Measurements from ENCODE around the gene SPATS2L. TPM values are rescaled to one million over a fixed set of nuclear protein-coding genes. Genes with fewer than 3 reads are reported as not detected.

The SPATS2L gene
- total and polyA plus RNA-seq, 8 donors = 36.8 to 245 (median 80.7) TPM

GRCh38 chr2:200360364-200360763 is 53.9 kb downstream of the SPATS2L start:
- Histone ChIP-seq H3K27me3 (no peaks in the 10 kb centered on the region), H3K4me1 (peaks cover 2 to 28% (median 11%) of the 10 kb centered on the region in 4 donors), H3K27ac (no peak overlapping the region), H3K36me3 (no peaks in the 10 kb centered on the region), H3K9me3 (no peaks in the 10 kb centered on the region), H3K4me3 (no peak overlapping the region)
- TF ChIP-seq POLR2AphosphoS5 (IDR thresholded peaks at IDR 0.05) (no peak), EP300 (IDR thresholded peaks at IDR 0.05) (no peak), CTCF (IDR thresholded peaks at IDR 0.05) (no peak), POLR2A (IDR thresholded peaks at IDR 0.05) (no peak)
- 67 to 83% (median 77%) methylated on average over 5 of the region's 5 CpGs for WGBS, 5 donors
- intact Hi-C loops (cut with DNase I; ENCODE audit: low total_unique reads) = no loop called here
- no peak for DNase-seq

- Histone ChIP-seq H3K36me3 (no peaks in the 10 kb centered on the region), H3K27me3 (no peaks in the 10 kb centered on the region), H3K4me3 (no peak overlapping the region), H3K9me3 (no peaks in the 10 kb centered on the region), H3K27ac (no peak overlapping the region), H3K4me1 (peaks cover 0 to 26% (median 6%) of the 10 kb centered on the region in 4 donors)
- intact Hi-C loops (cut with DNase I; ENCODE audit: low total_unique reads) = no loop called here
- no peak for DNase-seq
- TF ChIP-seq CTCF (IDR thresholded peaks at IDR 0.05) (no peak), EP300 (IDR thresholded peaks at IDR 0.05) (no peak), POLR2AphosphoS5 (IDR thresholded peaks at IDR 0.05) (no peak), POLR2A (IDR thresholded peaks at IDR 0.05) (no peak)
- 90 to 96% (median 93%) methylated on average over 4 of the region's 4 CpGs for WGBS, 5 donors
Observed at GRCh38 chr2:200362202-200362917, 55.9 kb downstream of the SPATS2L start.

DNA sequence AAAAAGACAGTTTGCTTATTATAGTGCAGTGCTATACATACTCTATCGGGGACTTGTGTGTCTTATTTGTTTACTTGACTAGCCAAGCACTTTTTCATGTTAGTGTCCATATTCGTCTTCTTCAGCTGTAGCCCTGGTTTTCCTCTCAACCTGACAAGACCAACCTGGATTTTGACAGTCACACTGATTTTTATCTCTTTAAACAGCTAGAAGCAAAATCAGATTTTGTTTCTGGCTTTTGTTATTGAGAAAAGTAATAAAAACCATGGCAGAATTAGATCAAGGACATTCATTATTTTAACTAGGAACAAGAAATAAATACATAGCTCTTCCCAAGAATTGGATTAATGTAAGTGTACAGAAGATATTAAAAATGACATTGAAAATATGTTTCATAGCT is 56.8 kb downstream of the SPATS2L start:
- H3K27me3 ChIP-seq = no peaks in the 10 kb centered on the region
- H3K4me3 ChIP-seq = no peak overlapping the region
- 72 to 87% (median 85%) methylated on average over 2 of the region's 2 CpGs for WGBS, 5 donors
- H3K4me1 ChIP-seq = peaks cover 0 to 20% (median 3%) of the 10 kb centered on the region in 4 donors
- no peak overlapping the region for H3K27ac ChIP-seq
- DNase-seq = no peak
- H3K36me3 ChIP-seq = no peaks in the 10 kb centered on the region
- intact Hi-C loops (cut with DNase I; ENCODE audit: low total_unique reads) = no loop called here
- TF ChIP-seq POLR2AphosphoS5 (IDR thresholded peaks at IDR 0.05) = no peak
- TF ChIP-seq EP300 (IDR thresholded peaks at IDR 0.05) = no peak
- no peak for TF ChIP-seq CTCF (IDR thresholded peaks at IDR 0.05)
- TF ChIP-seq POLR2A (IDR thresholded peaks at IDR 0.05) = no peak
- no peaks in the 10 kb centered on the region for H3K9me3 ChIP-seq

DNA sequence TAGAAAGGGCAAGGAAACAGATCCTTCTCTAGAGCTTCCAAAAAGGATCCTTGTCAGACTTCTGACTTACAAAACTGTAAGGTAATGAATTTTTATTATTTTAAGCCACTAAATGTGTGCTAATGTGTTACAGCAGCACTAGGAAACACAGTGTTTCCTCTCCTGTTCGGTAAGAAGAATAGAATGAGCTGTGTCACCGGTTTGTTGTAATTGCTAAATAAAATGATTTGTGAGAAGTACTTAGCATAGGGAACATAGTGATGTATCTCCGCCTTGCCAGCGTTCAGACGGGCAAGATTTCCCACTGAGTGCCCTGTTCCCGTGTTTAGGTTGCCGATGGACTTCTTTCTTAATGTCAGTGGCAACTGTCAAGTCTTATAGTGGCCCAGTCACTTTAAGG is 57.6 kb downstream of the SPATS2L start:
- intact Hi-C loops (cut with DNase I; ENCODE audit: low total_unique reads) = no loop called here
- 77 to 93% (median 86%) methylated on average over 7 of the region's 7 CpGs for WGBS, 5 donors
- TF ChIP-seq POLR2A (IDR thresholded peaks at IDR 0.05) = no peak
- no peak for TF ChIP-seq EP300 (IDR thresholded peaks at IDR 0.05)
- TF ChIP-seq CTCF (IDR thresholded peaks at IDR 0.05) = no peak
- no peak for TF ChIP-seq POLR2AphosphoS5 (IDR thresholded peaks at IDR 0.05)
- Histone ChIP-seq H3K36me3 (no peaks in the 10 kb centered on the region), H3K4me3 (no peak overlapping the region), H3K9me3 (no peaks in the 10 kb centered on the region), H3K27me3 (no peaks in the 10 kb centered on the region), H3K27ac (no peak overlapping the region), H3K4me1 (peaks cover 0 to 20% (median 3%) of the 10 kb centered on the region in 4 donors)
- DNase-seq = no peak
